OCI-LY7 (cell line): ENCODE results near the gene AOPEP.

Experiments used
- CTCF ChIP-seq: fragments of 200-600 bp; sonication (generic); conservative IDR thresholded peaks from 2 replicates; pipeline ENCODE4 v1.5.1; 2014; ENCODE audit warnings: mild to moderate bottlenecking, antibody characterized with exemption, low read length, moderate library complexity, mixed read lengths
- EZH2phosphoT487 ChIP-seq: fragments of 200-600 bp; sonication (generic); IDR thresholded peaks from 2 replicates; pipeline ENCODE4 v1.6.1; 2018; ENCODE audit warnings: low read depth, borderline replicate concordance, mild to moderate bottlenecking, mixed run types, antibody characterized with exemption, low read length, moderate library complexity, mixed read lengths

DNA sequence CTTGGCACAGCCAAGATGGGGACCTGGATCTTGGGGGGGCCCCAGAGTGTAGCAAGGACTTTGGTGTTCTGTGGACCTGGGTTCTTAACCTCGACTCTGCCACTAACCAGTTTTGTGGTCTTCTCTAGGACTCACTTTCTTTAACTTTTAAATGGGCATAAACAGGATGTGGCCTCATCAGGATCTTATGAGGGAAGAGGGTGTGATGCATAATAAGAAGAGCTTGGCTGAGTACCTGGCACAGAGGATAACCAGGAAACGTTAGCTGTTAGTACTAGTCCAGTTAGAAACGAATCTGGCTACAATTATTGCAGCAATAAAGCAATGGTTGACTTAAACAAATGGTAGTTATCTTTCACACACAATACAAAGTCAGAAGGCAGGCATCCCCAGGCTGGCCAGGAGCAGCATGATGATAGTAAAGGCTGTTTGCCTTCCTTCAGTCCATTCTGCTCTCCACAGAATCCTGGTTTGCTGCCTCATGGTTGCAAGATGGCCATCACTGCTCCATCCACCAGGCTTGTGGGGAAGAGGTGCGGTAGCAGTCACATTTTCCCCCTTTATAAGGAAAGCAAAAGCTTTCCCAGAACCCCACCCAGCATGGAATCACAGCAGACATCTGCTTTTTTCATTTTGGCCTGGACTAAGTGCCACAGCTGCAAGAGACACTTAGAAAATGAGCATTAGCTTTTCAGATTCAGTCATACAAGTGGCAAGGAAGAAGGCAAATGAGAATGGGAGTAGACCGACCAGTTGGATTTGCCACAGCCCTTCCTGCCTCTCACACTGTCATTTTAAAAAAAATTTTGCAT lies 225.0 kb downstream of the AOPEP start:
- TF ChIP-seq CTCF (no peak), EZH2phosphoT487 (no peak)
